22Rv1 (cell line): ENCODE measurements around the gene MEIS1.

ENCODE experiments used
- H3K27ac ChIP-seq: fragments of 450-650 bp; 2 replicates; pipeline ENCODE4 v1.5.1; 2017
- ZFX ChIP-seq: fragments of 450-650 bp; IDR thresholded peaks from 2 replicates; pipeline ENCODE4 v1.6.1; 2017; ENCODE audit warnings: antibody characterized with exemption, borderline replicate concordance
- TF ChIP-seq, protein P1 (sequence below): fragments of 450-650 bp; IDR thresholded peaks from 2 replicates; pipeline ENCODE4 v1.5.1; 2017; ENCODE audit warnings: mild to moderate bottlenecking

The MEIS1 gene

DNA sequence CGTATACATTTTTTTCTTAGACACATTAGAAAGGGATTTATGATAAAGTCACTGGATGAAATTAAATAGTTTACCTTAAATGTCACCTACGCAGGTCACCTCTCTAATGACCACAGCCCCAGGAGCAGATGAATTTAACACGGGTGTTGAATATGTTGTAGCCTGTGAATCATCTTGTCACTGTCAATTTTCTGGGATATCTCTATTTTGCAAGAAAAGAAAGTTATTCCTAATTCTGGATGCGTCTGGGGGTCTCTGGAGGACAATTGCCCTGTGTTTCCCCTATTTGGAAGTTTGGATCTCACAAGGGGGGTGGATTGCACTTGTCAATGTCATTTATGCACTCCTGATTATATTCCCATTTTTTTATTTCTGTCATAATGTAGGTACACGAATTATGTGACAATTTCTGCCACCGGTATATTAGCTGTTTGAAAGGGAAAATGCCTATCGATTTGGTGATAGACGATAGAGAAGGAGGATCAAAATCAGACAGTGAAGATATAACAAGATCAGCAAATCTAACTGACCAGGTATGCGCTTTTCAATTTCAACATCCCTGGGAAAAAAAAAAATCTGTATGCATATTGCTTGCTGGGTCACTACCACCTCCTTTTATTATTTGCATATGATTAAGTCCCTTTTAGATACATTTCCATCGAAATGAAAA lies 7.7 kb downstream of the MEIS1 start:
- no peak for TF ChIP-seq ZFX
- TF ChIP-seq, protein P1, sequence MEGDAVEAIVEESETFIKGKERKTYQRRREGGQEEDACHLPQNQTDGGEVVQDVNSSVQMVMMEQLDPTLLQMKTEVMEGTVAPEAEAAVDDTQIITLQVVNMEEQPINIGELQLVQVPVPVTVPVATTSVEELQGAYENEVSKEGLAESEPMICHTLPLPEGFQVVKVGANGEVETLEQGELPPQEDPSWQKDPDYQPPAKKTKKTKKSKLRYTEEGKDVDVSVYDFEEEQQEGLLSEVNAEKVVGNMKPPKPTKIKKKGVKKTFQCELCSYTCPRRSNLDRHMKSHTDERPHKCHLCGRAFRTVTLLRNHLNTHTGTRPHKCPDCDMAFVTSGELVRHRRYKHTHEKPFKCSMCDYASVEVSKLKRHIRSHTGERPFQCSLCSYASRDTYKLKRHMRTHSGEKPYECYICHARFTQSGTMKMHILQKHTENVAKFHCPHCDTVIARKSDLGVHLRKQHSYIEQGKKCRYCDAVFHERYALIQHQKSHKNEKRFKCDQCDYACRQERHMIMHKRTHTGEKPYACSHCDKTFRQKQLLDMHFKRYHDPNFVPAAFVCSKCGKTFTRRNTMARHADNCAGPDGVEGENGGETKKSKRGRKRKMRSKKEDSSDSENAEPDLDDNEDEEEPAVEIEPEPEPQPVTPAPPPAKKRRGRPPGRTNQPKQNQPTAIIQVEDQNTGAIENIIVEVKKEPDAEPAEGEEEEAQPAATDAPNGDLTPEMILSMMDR, result no peak
- H3K27ac ChIP-seq, result no peak overlapping the region

GRCh38 chr2:66443186-66443978 lies 8.5 kb downstream of the MEIS1 start:
- no peak overlapping the region for H3K27ac ChIP-seq
- TF ChIP-seq, protein P1, result no peak
- TF ChIP-seq ZFX, result no peak

DNA sequence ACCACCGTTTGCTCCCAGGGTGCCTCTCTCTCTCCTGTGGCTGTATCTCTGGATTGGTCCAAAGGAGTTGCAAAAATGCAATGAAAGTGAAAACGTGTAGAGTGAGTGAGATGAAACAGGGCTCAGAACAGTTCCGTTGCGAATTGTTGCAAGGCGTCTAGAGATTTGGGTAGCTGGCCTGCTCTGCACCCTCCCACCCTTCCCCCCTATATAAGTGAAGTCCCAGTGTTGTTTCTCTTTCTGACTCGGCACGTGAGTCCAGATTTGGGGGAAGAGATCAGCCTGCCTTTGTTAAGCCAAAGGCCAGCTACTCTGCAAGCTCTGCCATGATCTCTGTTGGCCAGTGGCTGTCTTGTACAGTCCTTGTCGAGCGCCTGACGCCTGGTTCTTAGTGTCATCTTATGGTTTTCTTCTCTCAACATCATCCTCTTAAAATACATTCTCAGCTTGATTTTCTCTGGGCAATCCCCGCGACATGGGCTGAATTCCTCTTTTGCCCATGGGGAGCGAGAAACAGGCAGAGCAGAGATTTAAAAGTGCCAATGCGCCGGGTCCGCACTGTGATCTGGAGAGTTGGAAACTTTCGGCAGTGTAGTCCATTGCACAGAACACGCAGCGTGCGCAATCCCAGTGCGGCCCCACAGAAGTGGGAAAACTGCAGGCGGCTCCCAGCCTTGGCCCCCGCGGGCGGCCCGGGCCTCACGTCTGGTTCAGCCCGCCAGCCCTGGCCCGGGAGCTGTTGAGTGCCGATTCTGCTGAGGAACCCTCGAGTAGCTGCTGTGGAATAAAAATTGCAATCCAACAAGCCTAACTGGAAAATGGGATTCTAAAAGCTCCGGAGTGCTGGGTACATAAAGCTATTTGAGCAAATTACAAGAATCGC lies 9.3 kb downstream of the MEIS1 start:
- TF ChIP-seq, protein P1, result no peak
- no peak for TF ChIP-seq ZFX
- H3K27ac ChIP-seq, result no peak overlapping the region

- H3K27ac ChIP-seq, result no peak overlapping the region
- TF ChIP-seq, protein P1, result no peak
- no peak for TF ChIP-seq ZFX
Observed at GRCh38 chr2:66445076-66445924, 10.4 kb downstream of the MEIS1 start.

DNA sequence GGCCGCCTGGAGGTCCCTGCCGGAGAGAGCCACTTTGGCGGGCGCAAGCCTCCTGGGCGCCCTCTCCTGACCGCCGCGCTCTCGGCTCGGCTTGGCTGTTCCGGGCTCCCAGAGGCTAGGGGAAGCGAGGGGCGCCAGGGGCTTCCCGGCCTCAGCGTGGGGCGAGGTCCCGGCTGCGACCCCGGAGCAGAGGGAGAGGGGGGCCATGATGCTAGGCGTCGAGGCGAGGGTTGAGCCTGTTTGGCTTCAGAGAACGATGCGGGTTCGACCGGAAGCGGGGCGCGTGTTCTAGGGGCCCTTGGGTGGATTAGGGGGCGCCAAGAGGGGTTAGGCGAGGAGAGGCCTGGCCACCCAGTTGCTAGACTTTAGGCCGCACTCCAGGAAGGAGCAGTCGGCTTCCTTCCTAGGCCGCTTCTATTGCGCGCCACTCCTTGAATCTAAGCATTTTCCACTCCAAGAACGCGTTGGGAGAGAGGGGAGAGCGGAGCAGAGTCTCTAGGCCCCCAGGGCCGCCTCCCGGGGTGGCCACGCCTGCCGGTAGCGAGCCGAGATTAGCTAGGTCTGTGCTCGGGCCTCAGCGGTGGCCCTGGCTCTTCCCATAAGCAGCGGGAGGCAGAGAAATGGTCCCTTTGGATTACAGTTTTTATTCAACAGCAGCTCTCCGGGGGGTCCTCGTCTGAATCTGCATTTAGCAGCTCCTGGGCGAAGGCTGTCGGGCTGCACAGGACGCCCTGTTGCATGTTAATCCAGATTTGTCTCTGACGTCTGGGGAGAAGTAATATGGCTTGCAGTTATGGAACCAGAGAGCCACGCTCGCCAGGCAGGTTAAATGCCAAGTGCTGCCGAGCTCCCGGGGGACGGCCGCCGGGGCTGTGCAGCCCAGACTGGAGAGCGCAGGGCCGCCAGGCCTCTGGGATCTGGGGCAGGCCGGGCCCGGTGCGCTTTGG lies 11.3 kb downstream of the MEIS1 start:
- H3K27ac ChIP-seq, result no peak overlapping the region
- no peak for TF ChIP-seq ZFX

GRCh38 chr2:66446941-66447340 lies 12.0 kb downstream of the MEIS1 start:
- no peak overlapping the region for H3K27ac ChIP-seq

More at GRCh38 chr2:66446941-66447340, 12.0 kb downstream of the MEIS1 start:
- TF ChIP-seq ZFX, result no peak
- TF ChIP-seq, protein P1, result no peak
